Endodermal cell (in vitro differentiated cells): ENCODE measurements around the gene DEGS2. TPM values are rescaled to one million over a fixed set of nuclear protein-coding genes. Genes with fewer than 3 reads are reported as not detected.

Experiments
- DNase-seq: peaks from one replicate; pipeline ENCODE4 v3.0.0-alpha.2; 2017
- H3K27ac ChIP-seq: 2 replicates; pipeline ENCODE4 v1.5.1; 2013; ENCODE audit warnings: mild to moderate bottlenecking, low read depth, low read length, moderate library complexity
- H3K27me3 ChIP-seq: 2 replicates; pipeline ENCODE4 v1.6.1; 2013; ENCODE audit warnings: mild to moderate bottlenecking, low read length, moderate library complexity; ENCODE audit not compliant: insufficient read depth, control insufficient read depth, poor library complexity, severe bottlenecking
- H3K36me3 ChIP-seq: 2 replicates; pipeline ENCODE4 v1.7.0; 2013; ENCODE audit warnings: mild to moderate bottlenecking, low read length, moderate library complexity; ENCODE audit not compliant: control insufficient read depth, insufficient read depth
- H3K4me1 ChIP-seq: one replicate; pipeline ENCODE4 v1.7.0; 2013; ENCODE audit warnings: low read length; ENCODE audit not compliant: control insufficient read depth, insufficient read depth
- H3K4me3 ChIP-seq: 2 replicates; pipeline ENCODE4 v1.5.1; 2013; ENCODE audit warnings: mild to moderate bottlenecking, low read length, moderate library complexity
- H3K9ac ChIP-seq: 2 replicates; pipeline ENCODE4 v1.6.1; 2013; ENCODE audit warnings: mild to moderate bottlenecking, low read length, moderate library complexity; ENCODE audit not compliant: poor library complexity, severe bottlenecking; ENCODE audit errors: extremely low read depth
- H3K9me3 ChIP-seq: 2 replicates; pipeline ENCODE4 v1.6.1; 2013; ENCODE audit warnings: mild to moderate bottlenecking, low read length, moderate library complexity; ENCODE audit not compliant: control insufficient read depth
- H3K27ac Mint-ChIP-seq: 2 replicates; pipeline ENCODE4 v1.8.0; 2020; ENCODE audit warnings: mixed read lengths
- H3K27me3 Mint-ChIP-seq: 2 replicates; pipeline ENCODE4 v1.8.0; 2021; ENCODE audit warnings: mild to moderate bottlenecking, mixed read lengths; ENCODE audit not compliant: insufficient read depth
- H3K36me3 Mint-ChIP-seq: 2 replicates; pipeline ENCODE4 v1.8.0; 2020; ENCODE audit warnings: low read depth, mixed read lengths
- H3K4me1 Mint-ChIP-seq: 2 replicates; pipeline ENCODE4 v1.8.0; 2020; ENCODE audit warnings: mixed read lengths
- H3K4me3 Mint-ChIP-seq: 2 replicates; pipeline ENCODE4 v1.8.0; 2020; ENCODE audit warnings: mild to moderate bottlenecking, moderate library complexity, mixed read lengths
- H3K9me3 Mint-ChIP-seq: 2 replicates; pipeline ENCODE4 v1.8.0; 2020; ENCODE audit warnings: mild to moderate bottlenecking, mixed read lengths
- WGBS, 2 experiments: methylation state at CpG; one replicate each; pipeline versions ENCODE4 v1.1.5 to v1.1.7; 2013; ENCODE audit warnings: missing lambda C conversion rate in 2 of 2, mixed read lengths in 1 of 2; ENCODE audit not compliant: insufficient coverage in 1 of 2, insufficient read length in 1 of 2; 5-methylcytosine and 5-hydroxymethylcytosine counted together
- total RNA-seq, 2 donors: library from RNA; stranded (reverse); fragmentation: NEBNext Ultra II Directional in 1 of 2; extraction: Animal tissue kit (Norgen Biotek cat#: 25700) in 1 of 2; gene quantifications; 2 replicates in 1 of 2; 3 replicates in 1 of 2; pipeline ENCODE4 v1.2.1, GENCODE V29; 2021
- TF ChIP-seq, protein P1 (sequence below): fragments of 200-600 bp; sonication (generic); conservative IDR thresholded peaks from 2 replicates; pipeline ENCODE4 v1.5.0; 2021; ENCODE audit warnings: antibody characterized with exemption, mild to moderate bottlenecking

The DEGS2 gene
- total RNA-seq, 2 donors from 2014 or later: 0.18 to 0.24 TPM

DNA sequence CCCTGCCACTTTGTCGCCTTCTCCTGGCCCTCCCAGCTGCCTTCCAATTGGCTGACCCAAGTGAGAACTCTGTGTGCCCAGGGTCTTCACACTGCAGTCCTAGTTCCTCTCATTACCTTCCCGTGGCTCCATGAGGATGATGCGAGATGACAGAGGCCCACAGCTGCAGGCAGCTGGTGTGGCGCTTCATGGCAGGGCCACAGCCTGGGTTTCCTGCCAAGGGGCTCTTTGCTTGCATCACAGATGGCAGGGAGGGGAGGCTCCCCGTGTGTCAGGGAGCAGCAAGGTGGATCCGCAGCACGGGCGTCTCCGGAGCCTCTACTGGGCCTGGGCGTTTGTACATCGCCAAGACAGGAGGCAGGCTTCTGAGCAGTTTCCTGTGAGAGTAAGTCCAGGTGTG lies 28.9 kb downstream of the DEGS2 start:
- Mint-ChIP-seq H3K9me3 (no peaks in the 10 kb centered on the region), H3K27me3 (no peaks in the 10 kb centered on the region), H3K36me3 (peaks cover 18% of the 10 kb centered on the region), H3K27ac (no peak overlapping the region), H3K4me1 (peaks cover 9% of the 10 kb centered on the region), H3K4me3 (no peak overlapping the region)
- Histone ChIP-seq H3K27me3 (no peaks in the 10 kb centered on the region), H3K4me3 (no peak overlapping the region), H3K4me1 (peaks cover 9% of the 10 kb centered on the region), H3K36me3 (peaks cover 22% of the 10 kb centered on the region), H3K9ac (peak overlapping the region; percentile 20), H3K9me3 (no peaks in the 10 kb centered on the region), H3K27ac (no peak overlapping the region)
- WGBS, 2 experiments: 91 to 99% methylated on average over 8 to 11 of the region's 11 CpGs
- DNase-seq: no peak
- TF ChIP-seq, protein P1, sequence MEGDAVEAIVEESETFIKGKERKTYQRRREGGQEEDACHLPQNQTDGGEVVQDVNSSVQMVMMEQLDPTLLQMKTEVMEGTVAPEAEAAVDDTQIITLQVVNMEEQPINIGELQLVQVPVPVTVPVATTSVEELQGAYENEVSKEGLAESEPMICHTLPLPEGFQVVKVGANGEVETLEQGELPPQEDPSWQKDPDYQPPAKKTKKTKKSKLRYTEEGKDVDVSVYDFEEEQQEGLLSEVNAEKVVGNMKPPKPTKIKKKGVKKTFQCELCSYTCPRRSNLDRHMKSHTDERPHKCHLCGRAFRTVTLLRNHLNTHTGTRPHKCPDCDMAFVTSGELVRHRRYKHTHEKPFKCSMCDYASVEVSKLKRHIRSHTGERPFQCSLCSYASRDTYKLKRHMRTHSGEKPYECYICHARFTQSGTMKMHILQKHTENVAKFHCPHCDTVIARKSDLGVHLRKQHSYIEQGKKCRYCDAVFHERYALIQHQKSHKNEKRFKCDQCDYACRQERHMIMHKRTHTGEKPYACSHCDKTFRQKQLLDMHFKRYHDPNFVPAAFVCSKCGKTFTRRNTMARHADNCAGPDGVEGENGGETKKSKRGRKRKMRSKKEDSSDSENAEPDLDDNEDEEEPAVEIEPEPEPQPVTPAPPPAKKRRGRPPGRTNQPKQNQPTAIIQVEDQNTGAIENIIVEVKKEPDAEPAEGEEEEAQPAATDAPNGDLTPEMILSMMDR: no peak

- Histone ChIP-seq H3K36me3 (peaks cover 19% of the 10 kb centered on the region), H3K4me3 (no peak overlapping the region), H3K9ac (no peak overlapping the region), H3K27me3 (no peaks in the 10 kb centered on the region), H3K4me1 (peaks cover 9% of the 10 kb centered on the region), H3K9me3 (no peaks in the 10 kb centered on the region), H3K27ac (no peak overlapping the region)
- Mint-ChIP-seq H3K27ac (no peak overlapping the region), H3K9me3 (no peaks in the 10 kb centered on the region), H3K36me3 (peaks cover 21% of the 10 kb centered on the region), H3K4me1 (peaks cover 9% of the 10 kb centered on the region), H3K27me3 (no peaks in the 10 kb centered on the region), H3K4me3 (no peak overlapping the region)
- TF ChIP-seq, protein P1: no peak
- DNase-seq: no peak
- 87 to 94% methylated on average over 2 to 7 of the region's 7 CpGs for WGBS, 2 experiments
These were observed 30.3 kb downstream of the DEGS2 start for GRCh38 chr14:100129161-100129589.

DNA sequence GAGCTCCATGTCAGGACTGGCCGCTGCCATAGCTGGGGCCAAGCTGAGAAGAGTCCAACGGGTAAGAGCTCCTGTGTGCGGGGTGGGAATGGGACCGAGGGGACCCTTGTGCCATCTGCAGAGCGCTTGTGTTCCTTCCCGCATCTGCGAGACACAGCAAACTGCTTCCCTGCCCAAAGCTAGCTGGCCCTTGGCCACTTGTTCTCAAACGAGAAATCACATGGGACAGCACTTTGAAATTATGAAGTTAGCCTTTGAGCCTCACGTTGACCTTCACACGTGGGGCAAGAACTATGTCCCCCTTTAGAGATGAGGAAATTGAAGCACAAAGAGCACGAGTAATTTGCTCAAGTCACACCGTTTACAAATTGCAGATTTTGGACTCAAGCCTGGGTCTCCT lies 30.8 kb downstream of the DEGS2 start:
- Histone ChIP-seq H3K36me3 (peaks cover 19% of the 10 kb centered on the region), H3K9ac (no peak overlapping the region), H3K4me1 (peaks cover 9% of the 10 kb centered on the region), H3K27me3 (no peaks in the 10 kb centered on the region), H3K27ac (no peak overlapping the region), H3K9me3 (no peaks in the 10 kb centered on the region), H3K4me3 (no peak overlapping the region)
- TF ChIP-seq, protein P1: no peak
- H3K36me3 Mint-ChIP-seq: peaks cover 21% of the 10 kb centered on the region
- no peak overlapping the region for H3K27ac Mint-ChIP-seq
- no peak overlapping the region for H3K4me3 Mint-ChIP-seq
- no peaks in the 10 kb centered on the region for H3K27me3 Mint-ChIP-seq
- WGBS, 2 experiments: 95% methylated on average over 12 of the region's 12 CpGs
- H3K9me3 Mint-ChIP-seq: no peaks in the 10 kb centered on the region
- DNase-seq: no peak
- H3K4me1 Mint-ChIP-seq: peaks cover 9% of the 10 kb centered on the region
